Neural progenitor cell (in vitro differentiated cells): ENCODE data around the gene EXO5.

ENCODE experiments used
- EZH2 ChIP-seq: fragments of 200-600 bp; sonication (generic); IDR thresholded peaks from 2 replicates; pipeline ENCODE4 v1.6.1; 2017; ENCODE audit warnings: antibody characterized with exemption, mild to moderate bottlenecking, moderate library complexity
- TF ChIP-seq, protein P1 (sequence below): fragments of 200-600 bp; sonication (generic); IDR thresholded peaks from 2 replicates; pipeline ENCODE4 v1.5.1; 2017; ENCODE audit warnings: antibody characterized with exemption, mild to moderate bottlenecking

DNA sequence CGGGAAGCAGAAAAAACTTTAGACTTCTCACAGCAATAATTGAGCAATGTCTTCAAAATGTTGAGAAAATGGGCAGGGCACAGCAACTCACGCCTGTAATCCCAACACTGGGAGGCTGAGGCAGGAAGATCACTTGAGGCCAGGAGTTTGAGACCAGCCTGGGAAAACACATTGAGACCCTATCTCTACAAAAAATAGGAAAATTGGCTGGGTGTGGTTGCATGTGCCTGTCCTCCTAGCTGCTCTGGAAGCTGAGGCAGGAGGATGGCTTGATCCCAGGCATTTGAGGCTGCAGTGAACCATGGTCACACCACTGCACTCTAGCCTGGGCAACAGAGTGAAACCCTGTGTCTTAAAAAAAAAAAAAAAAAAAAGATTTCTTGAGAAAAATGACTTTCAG is 39.2 kb upstream of the EXO5 start:
- no peak for TF ChIP-seq EZH2
- TF ChIP-seq, protein P1, sequence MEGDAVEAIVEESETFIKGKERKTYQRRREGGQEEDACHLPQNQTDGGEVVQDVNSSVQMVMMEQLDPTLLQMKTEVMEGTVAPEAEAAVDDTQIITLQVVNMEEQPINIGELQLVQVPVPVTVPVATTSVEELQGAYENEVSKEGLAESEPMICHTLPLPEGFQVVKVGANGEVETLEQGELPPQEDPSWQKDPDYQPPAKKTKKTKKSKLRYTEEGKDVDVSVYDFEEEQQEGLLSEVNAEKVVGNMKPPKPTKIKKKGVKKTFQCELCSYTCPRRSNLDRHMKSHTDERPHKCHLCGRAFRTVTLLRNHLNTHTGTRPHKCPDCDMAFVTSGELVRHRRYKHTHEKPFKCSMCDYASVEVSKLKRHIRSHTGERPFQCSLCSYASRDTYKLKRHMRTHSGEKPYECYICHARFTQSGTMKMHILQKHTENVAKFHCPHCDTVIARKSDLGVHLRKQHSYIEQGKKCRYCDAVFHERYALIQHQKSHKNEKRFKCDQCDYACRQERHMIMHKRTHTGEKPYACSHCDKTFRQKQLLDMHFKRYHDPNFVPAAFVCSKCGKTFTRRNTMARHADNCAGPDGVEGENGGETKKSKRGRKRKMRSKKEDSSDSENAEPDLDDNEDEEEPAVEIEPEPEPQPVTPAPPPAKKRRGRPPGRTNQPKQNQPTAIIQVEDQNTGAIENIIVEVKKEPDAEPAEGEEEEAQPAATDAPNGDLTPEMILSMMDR = no peak
